SH-SY5Y (cell line): ENCODE results near the gene GNE.

Source experiments
- GATA2 ChIP-seq: IDR thresholded peaks from 2 replicates; pipeline ENCODE4 v1.6.1; 2011; ENCODE audit warnings: mild to moderate bottlenecking, low read depth, low read length
- GATA3 ChIP-seq: IDR thresholded peaks from 2 replicates; pipeline ENCODE4 v1.6.1; 2011; ENCODE audit warnings: low read depth, mild to moderate bottlenecking, low read length, moderate library complexity

- TF ChIP-seq GATA2 (no peak), GATA3 (no peak)
Measured at GRCh38 chr9:36173861-36174260, 84.4 kb downstream of the GNE start.
